T-cell (primary cell): ENCODE data around the gene GTF3C5. TPM values are rescaled to one million over a fixed set of nuclear protein-coding genes. Genes with fewer than 3 reads are reported as not detected.

Experiments
- ATAC-seq, 4 experiments: fragments of 200-7000 bp in 3 of 4; fragments of 150-1000 bp in 1 of 4; cut with Tn5 transposase; replicated peaks in 1 of 4; 1 replicate in 3 of 4; 2 replicates in 1 of 4; pipeline ENCODE4 v1.10.0; 2021; ENCODE audit warnings: moderate library complexity in 3 of 4, mild to moderate bottlenecking in 2 of 4, moderate number of reproducible peaks in 1 of 4
- CTCF ChIA-PET, 2 donors: fragments of 300-600 bp; sonication (Branson Sonifier 250); formaldehyde crosslinking; loops; one replicate each; lab custom pipeline; 2022; ENCODE audit warnings: antibody characterized with exemption in 2 of 2; lab: Charles Lee
- POLR2A ChIA-PET, 2 donors: fragments of 300-600 bp; sonication (Branson Sonifier 250); formaldehyde crosslinking; loops; one replicate each; lab custom pipeline; 2022; ENCODE audit warnings: antibody characterized with exemption in 2 of 2; lab: Charles Lee
- DNase-seq, 35 experiments: peaks; one replicate each; pipeline versions ENCODE4 v3.0.0 to v3.0.0-alpha.2; 2013 to 2023
- H3K27ac ChIP-seq: one replicate; pipeline ENCODE4 v1.5.1; 2013; ENCODE audit warnings: low read length
- H3K27me3 ChIP-seq, 2 experiments: replicated peaks in 1 of 2; 1 replicate in 1 of 2; 2 replicates in 1 of 2; pipeline versions ENCODE4 v1.6.1 to v1.7.0; 2013; ENCODE audit warnings: low read length in 1 of 2, mixed read lengths in 1 of 2; ENCODE audit not compliant: control insufficient read depth in 2 of 2, insufficient read depth in 2 of 2; ENCODE audit errors: extremely low read depth in 1 of 2
- H3K36me3 ChIP-seq, 2 donors: 1 replicate in 1 of 2; 2 replicates in 1 of 2; pipeline versions ENCODE4 v1.6.1 to v1.7.0; 2013; ENCODE audit warnings: low read length in 1 of 2; ENCODE audit not compliant: control insufficient read depth in 2 of 2, insufficient read depth in 1 of 2; ENCODE audit errors: extremely low read depth in 1 of 2
- H3K4me1 ChIP-seq, 2 experiments: 1 replicate in 1 of 2; 2 replicates in 1 of 2; pipeline versions ENCODE4 v1.6.1 to v1.7.0; 2013; ENCODE audit warnings: low read length in 2 of 2, mixed read lengths in 1 of 2; ENCODE audit not compliant: insufficient read depth in 2 of 2, control insufficient read depth in 1 of 2; ENCODE audit errors: extremely low read depth in 1 of 2
- H3K4me3 ChIP-seq, 2 donors: 1 replicate in 1 of 2; 2 replicates in 1 of 2; pipeline versions ENCODE4 v1.5.1 to v1.7.0; 2013; ENCODE audit warnings: mild to moderate bottlenecking in 2 of 2, low read length in 1 of 2, moderate library complexity in 1 of 2; ENCODE audit not compliant: control insufficient read depth in 1 of 2; ENCODE audit errors: extremely low read depth in 1 of 2
- H3K9me3 ChIP-seq: 2 replicates; pipeline ENCODE4 v1.7.0; 2013
- H3K27ac Mint-ChIP-seq, 2 donors: one replicate each; pipeline ENCODE4 v1.8.0; 2020 to 2021; ENCODE audit warnings: mild to moderate bottlenecking in 2 of 2, mixed read lengths in 2 of 2
- H3K27me3 Mint-ChIP-seq, 2 donors: one replicate each; pipeline ENCODE4 v1.8.0; 2021 to 2022; ENCODE audit warnings: mixed read lengths in 2 of 2
- H3K36me3 Mint-ChIP-seq: one replicate; pipeline ENCODE4 v1.8.0; 2021; ENCODE audit warnings: mixed read lengths
- H3K4me1 Mint-ChIP-seq, 3 donors: one replicate each; pipeline ENCODE4 v1.8.0; 2020 to 2022; ENCODE audit warnings: mixed read lengths in 3 of 3, mild to moderate bottlenecking in 1 of 3
- H3K4me3 Mint-ChIP-seq, 3 donors: one replicate each; pipeline ENCODE4 v1.8.0; 2020 to 2022; ENCODE audit warnings: mild to moderate bottlenecking in 3 of 3, mixed read lengths in 3 of 3, moderate library complexity in 3 of 3
- H3K9me3 Mint-ChIP-seq, 3 donors: one replicate each; pipeline ENCODE4 v1.8.0; 2020 to 2022; ENCODE audit warnings: mixed read lengths in 3 of 3
- WGBS: methylation state at CpG from one replicate; pipeline ENCODE4 v1.1.5; 2013; ENCODE audit warnings: missing lambda C conversion rate; ENCODE audit not compliant: insufficient coverage; 5-methylcytosine and 5-hydroxymethylcytosine counted together
- total RNA-seq, 35 experiments: library from RNA in 6 of 35; stranded (reverse) in 6 of 35; fragments of 120-200 nt in 1 of 35; gene quantifications; one replicate each; pipeline versions ENCODE4 v1.2.1 to v1.2.4 and lab custom pipeline; 2013 to 2026

GTF3C5 gene
- total RNA-seq, 5 donors from 2014 or later (not counting 1 experiment from before 2014, with no cell fraction given): 46.6 to 91.2 (median 80.0) TPM

- peaks cover 3 to 12% (median 3%) of the 10 kb centered on the region in 3 donors for H3K4me1 Mint-ChIP-seq
- no peak overlapping the region for H3K27ac Mint-ChIP-seq
- no peaks in the 10 kb centered on the region for H3K4me1 ChIP-seq
- H3K27me3 Mint-ChIP-seq: no peaks in the 10 kb centered on the region
- CTCF ChIA-PET: no interaction called here
- H3K4me3 Mint-ChIP-seq: no peak overlapping the region
- POLR2A ChIA-PET: no interaction called here
- peaks cover 35% of the 10 kb centered on the region for H3K36me3 Mint-ChIP-seq
- DNase-seq (no peak), ATAC-seq (no peak)
- no peaks in the 10 kb centered on the region for H3K9me3 Mint-ChIP-seq
- H3K27me3 ChIP-seq: no peaks in the 10 kb centered on the region
- no peak overlapping the region for H3K27ac ChIP-seq
- 98% methylated on average over 5 of the region's 6 CpGs for WGBS
- H3K36me3 ChIP-seq: peaks cover 0 to 63% of the 10 kb centered on the region in 2 donors
- no peaks in the 10 kb centered on the region for H3K9me3 ChIP-seq
- H3K4me3 ChIP-seq: no peak overlapping the region
Observed at GRCh38 chr9:133044125-133044524, 13.3 kb downstream of the GTF3C5 start.

GRCh38 chr9:133044661-133045060 lies 13.9 kb downstream of the GTF3C5 start:
- no peak overlapping the region for H3K4me3 Mint-ChIP-seq
- Histone ChIP-seq H3K27me3 (no peaks in the 10 kb centered on the region), H3K4me3 (no peak overlapping the region), H3K36me3 (peaks cover 0 to 67% of the 10 kb centered on the region in 2 donors), H3K27ac (no peak overlapping the region), H3K4me1 (no peaks in the 10 kb centered on the region), H3K9me3 (no peaks in the 10 kb centered on the region)
- H3K27ac Mint-ChIP-seq: no peak overlapping the region
- CTCF ChIA-PET: no interaction called here
- POLR2A ChIA-PET: no interaction called here
- ATAC-seq (no peak), DNase-seq (no peak)
- H3K27me3 Mint-ChIP-seq: no peaks in the 10 kb centered on the region
- WGBS: 65% methylated on average over 8 of the region's 11 CpGs
- H3K9me3 Mint-ChIP-seq: no peaks in the 10 kb centered on the region
- peaks cover 0 to 10% (median 3%) of the 10 kb centered on the region in 3 donors for H3K4me1 Mint-ChIP-seq
- peaks cover 41% of the 10 kb centered on the region for H3K36me3 Mint-ChIP-seq

GRCh38 chr9:133045132-133045531 lies 14.3 kb downstream of the GTF3C5 start:
- POLR2A ChIA-PET: no interaction called here
- Histone ChIP-seq H3K4me3 (no peak overlapping the region), H3K36me3 (peaks cover 0 to 70% of the 10 kb centered on the region in 2 donors), H3K27me3 (no peaks in the 10 kb centered on the region), H3K4me1 (no peaks in the 10 kb centered on the region), H3K27ac (no peak overlapping the region), H3K9me3 (no peaks in the 10 kb centered on the region)
- no peak overlapping the region for H3K4me3 Mint-ChIP-seq
- CTCF ChIA-PET: no interaction called here
- ATAC-seq (no peak), DNase-seq (no peak)
- H3K27me3 Mint-ChIP-seq: no peaks in the 10 kb centered on the region
- H3K27ac Mint-ChIP-seq: no peak overlapping the region
- H3K4me1 Mint-ChIP-seq: peaks cover 0 to 6% (median under 1%) of the 10 kb centered on the region in 3 donors
- peaks cover 45% of the 10 kb centered on the region for H3K36me3 Mint-ChIP-seq
- no peaks in the 10 kb centered on the region for H3K9me3 Mint-ChIP-seq
- WGBS: 99% methylated on average over 15 of the region's 15 CpGs

- Histone ChIP-seq H3K4me3 (no peak overlapping the region), H3K27ac (no peak overlapping the region), H3K27me3 (no peaks in the 10 kb centered on the region), H3K4me1 (no peaks in the 10 kb centered on the region), H3K9me3 (no peaks in the 10 kb centered on the region), H3K36me3 (peaks cover 2 to 79% of the 10 kb centered on the region in 2 donors)
- WGBS: 96% methylated on average over 6 of the region's 9 CpGs
- DNase-seq (no peak), ATAC-seq (no peak)
- Mint-ChIP-seq H3K27me3 (no peaks in the 10 kb centered on the region), H3K4me3 (no peak overlapping the region), H3K36me3 (peaks cover 51% of the 10 kb centered on the region), H3K4me1 (no peaks in the 10 kb centered on the region), H3K9me3 (no peaks in the 10 kb centered on the region), H3K27ac (no peak overlapping the region)
- ChIA-PET CTCF (no interaction called here), POLR2A (no interaction called here)
Observed at GRCh38 chr9:133046196-133046899, 15.6 kb downstream of the GTF3C5 start.

- H3K9me3 Mint-ChIP-seq: no peaks in the 10 kb centered on the region
- ChIA-PET CTCF (no interaction called here), POLR2A (no interaction called here)
- WGBS: 99% methylated on average over 6 of the region's 7 CpGs
- DNase-seq (no peak), ATAC-seq (no peak)
- no peaks in the 10 kb centered on the region for H3K4me1 Mint-ChIP-seq
- no peaks in the 10 kb centered on the region for H3K27me3 Mint-ChIP-seq
- H3K9me3 ChIP-seq: no peaks in the 10 kb centered on the region
- no peak overlapping the region for H3K27ac ChIP-seq
- no peak overlapping the region for H3K4me3 Mint-ChIP-seq
- peaks cover 54% of the 10 kb centered on the region for H3K36me3 Mint-ChIP-seq
- no peak overlapping the region for H3K4me3 ChIP-seq
- H3K27ac Mint-ChIP-seq: no peak overlapping the region
- H3K4me1 ChIP-seq: no peaks in the 10 kb centered on the region
- H3K36me3 ChIP-seq: peaks cover 3 to 81% of the 10 kb centered on the region in 2 donors
- no peaks in the 10 kb centered on the region for H3K27me3 ChIP-seq
Observed at GRCh38 chr9:133046900-133047295, 16.1 kb downstream of the GTF3C5 start.

- no peak overlapping the region for H3K27ac ChIP-seq
- Mint-ChIP-seq H3K36me3 (peaks cover 51% of the 10 kb centered on the region), H3K9me3 (no peaks in the 10 kb centered on the region), H3K27ac (no peak overlapping the region), H3K4me3 (no peak overlapping the region), H3K4me1 (no peaks in the 10 kb centered on the region), H3K27me3 (no peaks in the 10 kb centered on the region)
- DNase-seq (peak in 5 of 35 experiments; percentile 15 to 47 (median 21)), ATAC-seq (peak in 2 of 4 experiments; percentile 43 to 68)
- no peak overlapping the region for H3K4me3 ChIP-seq
- 58% methylated on average over 2 of the region's 5 CpGs for WGBS
- CTCF ChIA-PET: no interaction called here
- POLR2A ChIA-PET: no interaction called here
- no peaks in the 10 kb centered on the region for H3K27me3 ChIP-seq
- H3K36me3 ChIP-seq: peaks cover 7 to 73% of the 10 kb centered on the region in 2 donors
- H3K9me3 ChIP-seq: no peaks in the 10 kb centered on the region
- no peaks in the 10 kb centered on the region for H3K4me1 ChIP-seq
Observed at GRCh38 chr9:133048595-133048994, 17.8 kb downstream of the GTF3C5 start.
